GM18498 (cell line): ENCODE measurements around the gene FN3KRP.

Source experiments
- ATAC-seq: cut with Tn5 transposase; IDR thresholded peaks from one replicate; pipeline ENCODE4 v1.9.1; 2021; ENCODE audit warnings: mild to moderate bottlenecking, moderate library complexity; ENCODE audit not compliant: unreplicated experiment

Gene FN3KRP

GRCh38 chr17:82686366-82687324 lies 29.9 kb upstream of the FN3KRP start:
- ATAC-seq: no peak

- ATAC-seq: no peak
Observed at GRCh38 chr17:82687375-82687861, 29.1 kb upstream of the FN3KRP start.

- no peak for ATAC-seq
Observed at GRCh38 chr17:82687871-82688270, 28.6 kb upstream of the FN3KRP start.

GRCh38 chr17:82689077-82689476 lies 27.4 kb upstream of the FN3KRP start:
- no peak for ATAC-seq

- ATAC-seq: no peak
Observed at GRCh38 chr17:82690786-82691489, 25.6 kb upstream of the FN3KRP start.

GRCh38 chr17:82691714-82692113 lies 24.8 kb upstream of the FN3KRP start:
- ATAC-seq: no peak

- ATAC-seq: no peak
Observed at GRCh38 chr17:82692268-82692667, 24.2 kb upstream of the FN3KRP start.

- ATAC-seq: no peak
Observed at GRCh38 chr17:82693168-82693867, 23.2 kb upstream of the FN3KRP start.

- no peak for ATAC-seq
Observed at GRCh38 chr17:82694647-82695046, 21.9 kb upstream of the FN3KRP start.

GRCh38 chr17:82696259-82696658 lies 20.2 kb upstream of the FN3KRP start:
- no peak for ATAC-seq

GRCh38 chr17:82696916-82697807 lies 19.3 kb upstream of the FN3KRP start:
- no peak for ATAC-seq

- no peak for ATAC-seq
Observed at GRCh38 chr17:82697808-82698064, 18.8 kb upstream of the FN3KRP start.

GRCh38 chr17:82698065-82698973 lies 18.2 kb upstream of the FN3KRP start, which contains the start of gene RAB40B:
Gene RAB40B (minus strand): TSS chr17:82698698. CDS start chr17:82698596, 102 bp downstream.
- ATAC-seq: peak; percentile 96

- peak; percentile 18 for ATAC-seq
Observed at GRCh38 chr17:82698974-82699442, 17.5 kb upstream of the FN3KRP start.

GRCh38 chr17:82699551-82699950 lies 17.0 kb upstream of the FN3KRP start:
- no peak for ATAC-seq

- ATAC-seq: no peak
Observed at GRCh38 chr17:82702231-82702927, 14.1 kb upstream of the FN3KRP start.

- ATAC-seq: no peak
Observed at GRCh38 chr17:82703036-82703745, 13.3 kb upstream of the FN3KRP start.
